GM21786 (cell line): ENCODE data around the gene NAA50.

ENCODE experiments used
- ATAC-seq: cut with Tn5 transposase; IDR thresholded peaks from one replicate; pipeline ENCODE4 v1.9.1; 2021; ENCODE audit not compliant: unreplicated experiment

Gene NAA50

GRCh38 chr3:113743006-113743630, 2.9 kb downstream of the NAA50 start:
- ATAC-seq: no peak

- ATAC-seq: no peak
These were observed 4.4 kb downstream of the NAA50 start for GRCh38 chr3:113741620-113742019.

GRCh38 chr3:113741086-113741485, 5.0 kb downstream of the NAA50 start:
- no peak for ATAC-seq

- ATAC-seq: peak; percentile 80
These were observed 9.4 kb downstream of the NAA50 start for GRCh38 chr3:113736548-113737089.

DNA sequence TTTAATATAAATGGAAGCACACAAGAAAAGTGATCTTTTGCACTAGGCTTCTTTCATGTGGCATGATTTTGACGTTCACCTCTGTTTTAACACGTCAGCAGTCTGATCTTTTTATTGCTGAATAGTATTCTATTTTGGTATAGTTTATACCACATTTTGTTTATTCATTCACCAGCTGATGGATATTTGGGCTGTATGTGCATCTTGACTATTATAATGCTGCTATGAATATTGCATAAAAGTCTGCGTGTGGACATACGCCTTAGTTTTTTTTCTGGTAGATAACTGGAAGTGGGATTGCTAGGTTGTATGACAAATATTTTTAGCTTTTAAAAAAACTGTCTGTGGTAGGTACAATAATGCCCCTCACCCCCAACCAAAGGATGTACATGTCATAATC, 14.4 kb downstream of the NAA50 start:
- no peak for ATAC-seq

GRCh38 chr3:113730550-113730949, 15.5 kb downstream of the NAA50 start:
- ATAC-seq: no peak

DNA sequence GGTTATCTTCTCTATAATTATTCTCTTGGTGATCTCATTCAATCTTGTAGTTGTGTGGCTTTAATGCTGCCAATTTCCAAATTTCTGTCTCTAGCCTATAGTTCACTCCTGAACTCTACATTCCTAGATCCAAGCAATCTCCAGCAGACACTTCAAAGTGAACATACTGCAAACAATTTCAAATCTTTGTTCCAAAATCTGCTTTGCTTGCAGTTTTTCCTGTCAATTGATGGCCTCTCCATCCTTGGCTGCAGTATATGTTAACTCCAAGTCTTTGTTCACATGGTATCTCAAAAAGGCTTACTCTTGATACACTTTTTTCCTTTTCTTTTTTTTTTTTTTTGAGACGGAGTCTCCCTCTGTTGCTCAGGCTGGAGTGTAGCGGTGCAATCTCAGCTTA, 17.4 kb downstream of the NAA50 start:
- no peak for ATAC-seq

DNA sequence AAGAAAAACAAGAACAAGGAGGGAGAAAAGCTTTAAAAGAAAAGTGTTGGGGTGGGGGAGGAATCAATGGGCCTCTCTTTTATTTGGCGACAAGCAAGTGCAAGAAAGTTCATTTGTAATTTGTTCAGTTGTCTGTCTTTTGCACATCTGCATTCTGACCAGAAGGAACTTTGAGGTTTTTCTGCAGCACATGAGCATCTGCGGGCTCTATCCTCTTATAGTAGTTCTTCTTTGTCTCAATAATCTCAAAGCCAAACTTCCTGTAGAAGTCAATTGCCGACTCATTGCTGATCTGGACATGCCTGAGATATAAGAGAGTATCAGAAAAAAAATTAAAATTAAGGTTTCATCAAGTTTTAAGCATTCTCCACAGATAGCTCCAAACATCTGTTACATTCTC, 24.4 kb downstream of the NAA50 start:
- ATAC-seq: no peak

- no peak for ATAC-seq
These were observed 26.3 kb downstream of the NAA50 start for GRCh38 chr3:113719758-113720157.

GRCh38 chr3:113719294-113719693, 26.8 kb downstream of the NAA50 start:
- ATAC-seq: no peak

- ATAC-seq: no peak
These were observed 28.2 kb downstream of the NAA50 start for GRCh38 chr3:113717818-113718217.

- ATAC-seq: no peak
These were observed 28.7 kb downstream of the NAA50 start for GRCh38 chr3:113717308-113717707.

DNA sequence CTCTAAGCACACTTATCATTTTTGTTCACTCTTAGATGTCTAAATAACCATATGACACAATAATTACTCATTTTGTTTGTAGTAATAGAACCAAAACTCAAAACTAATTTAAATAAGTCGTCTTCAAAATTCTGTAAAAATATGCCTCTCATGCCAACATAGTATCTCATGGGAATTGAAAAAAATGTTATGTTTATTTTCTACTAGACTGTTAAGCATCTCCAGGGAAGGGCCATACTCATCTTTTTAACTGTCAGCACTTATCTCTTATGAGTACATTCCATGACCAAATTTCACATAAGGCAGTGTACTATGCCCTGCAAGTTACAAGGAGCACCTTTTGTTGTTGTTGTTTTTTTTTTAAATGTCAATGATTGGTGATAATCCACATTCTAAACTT, 31.3 kb downstream of the NAA50 start:
- ATAC-seq: no peak

GRCh38 chr3:113712129-113712528, 33.9 kb downstream of the NAA50 start:
- peak; percentile 50 for ATAC-seq

DNA sequence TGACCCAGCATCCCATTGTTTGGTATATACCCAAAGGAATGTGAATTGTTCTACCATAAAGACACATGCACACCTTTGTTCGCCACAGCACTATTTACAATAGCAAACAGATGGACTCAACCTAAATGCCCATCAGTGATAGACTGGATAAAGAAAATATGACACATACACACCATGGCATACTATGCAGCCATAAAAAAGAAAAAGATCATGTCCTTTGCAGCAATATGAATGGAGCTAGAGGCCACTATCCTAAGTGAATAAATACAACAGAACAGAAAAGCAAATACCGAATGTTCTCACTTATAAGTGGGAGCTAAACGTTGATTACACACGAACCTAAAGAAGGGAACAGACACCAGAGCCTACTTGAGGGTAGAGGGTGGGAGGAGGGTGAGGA, 38.2 kb downstream of the NAA50 start:
- no peak for ATAC-seq

GRCh38 chr3:113698956-113699355, 47.1 kb downstream of the NAA50 start:
- no peak for ATAC-seq

DNA sequence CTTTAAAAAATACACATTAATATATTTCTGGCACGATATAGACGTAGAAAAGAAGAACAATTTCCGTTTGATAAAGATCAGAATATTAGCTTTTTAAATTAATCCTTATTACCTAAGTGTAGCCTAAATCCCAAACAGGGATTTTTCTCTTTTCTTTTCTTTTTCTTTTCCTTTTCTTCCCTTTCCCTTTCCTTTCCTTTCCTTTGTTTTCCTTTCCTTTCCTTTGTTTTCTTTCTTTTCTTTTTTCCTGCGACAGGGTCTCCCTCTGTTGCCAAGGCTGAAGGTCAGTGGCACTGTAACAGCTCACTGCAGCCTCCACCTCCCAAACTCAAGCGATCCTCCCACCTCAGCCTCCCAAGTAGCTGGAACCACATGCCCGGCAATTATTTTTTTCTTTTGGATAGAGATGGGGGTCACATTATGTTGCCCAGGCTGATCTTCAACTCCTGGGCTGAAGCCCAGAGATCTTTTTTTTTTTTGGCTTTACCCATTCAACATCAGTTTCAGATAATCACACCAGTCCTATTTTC, 47.8 kb downstream of the NAA50 start:
- ATAC-seq: no peak

DNA sequence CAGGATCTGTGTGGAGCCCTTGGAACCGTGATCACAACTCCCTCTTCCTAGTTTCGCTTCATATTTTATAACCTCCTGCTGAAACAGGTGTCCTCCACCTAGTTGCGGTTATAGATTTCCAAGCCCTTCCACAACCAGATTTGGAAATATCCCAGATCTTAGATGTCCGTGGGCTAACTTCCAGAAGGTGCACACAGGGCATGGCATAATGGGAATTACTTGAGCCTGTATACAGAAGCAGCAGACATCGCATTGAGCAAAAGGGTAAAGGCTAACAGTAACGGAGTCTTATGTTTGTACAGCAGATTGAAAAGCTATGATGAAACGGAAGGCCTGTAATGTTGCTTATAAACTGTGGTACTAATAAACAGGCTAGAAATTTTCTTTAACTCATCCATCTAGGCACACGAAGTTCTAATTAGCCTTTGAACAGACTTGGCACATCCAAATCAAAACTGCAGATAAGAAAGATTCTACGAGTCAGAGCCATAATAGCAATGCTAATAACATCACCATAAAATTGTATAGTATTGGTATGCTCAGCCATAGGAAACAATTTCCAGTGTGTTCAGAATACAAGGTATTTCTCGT, 48.5 kb downstream of the NAA50 start:
- ATAC-seq: no peak

DNA sequence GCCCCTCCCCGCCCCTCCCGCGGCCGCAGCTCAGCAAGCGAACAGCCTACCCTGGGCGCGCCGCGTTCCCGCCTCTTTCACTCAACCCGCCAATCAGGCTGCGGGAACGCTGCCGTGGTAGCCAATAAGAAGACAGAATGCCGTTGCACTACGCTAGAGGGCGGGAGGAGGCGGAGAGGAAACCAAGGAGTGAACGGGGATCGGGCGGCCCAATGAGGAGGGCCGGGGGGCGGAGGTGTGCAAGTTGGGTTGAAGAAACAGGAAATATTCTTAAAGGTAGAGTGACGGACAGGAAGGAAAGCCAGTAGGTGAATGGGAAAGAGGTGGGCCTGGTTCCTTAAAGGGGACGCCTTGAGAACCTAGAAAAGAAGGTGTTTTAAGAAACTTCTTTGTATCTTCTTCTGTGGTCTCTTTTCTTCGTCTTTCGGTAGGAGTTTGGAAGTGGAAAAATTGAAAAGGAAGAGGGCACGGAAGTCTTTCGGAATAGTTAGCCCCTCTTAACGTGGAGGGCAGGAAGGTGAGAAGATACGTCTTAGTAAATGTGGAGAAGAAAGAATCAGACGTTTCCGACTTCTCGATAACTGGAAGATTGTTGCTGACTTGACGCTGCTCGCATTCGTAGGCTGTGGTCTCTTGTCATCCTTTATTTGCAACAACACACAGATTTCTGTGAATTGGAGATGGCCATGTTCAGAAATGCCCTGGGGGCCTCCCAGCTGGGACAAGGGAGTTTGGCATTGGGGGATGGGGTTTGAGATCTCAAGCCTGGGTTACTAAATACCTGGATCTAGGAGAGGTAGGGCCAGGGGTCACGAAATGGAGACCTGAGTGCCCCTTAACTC, 49.2 kb downstream of the NAA50 start:
- peak; percentile 95 for ATAC-seq

DNA sequence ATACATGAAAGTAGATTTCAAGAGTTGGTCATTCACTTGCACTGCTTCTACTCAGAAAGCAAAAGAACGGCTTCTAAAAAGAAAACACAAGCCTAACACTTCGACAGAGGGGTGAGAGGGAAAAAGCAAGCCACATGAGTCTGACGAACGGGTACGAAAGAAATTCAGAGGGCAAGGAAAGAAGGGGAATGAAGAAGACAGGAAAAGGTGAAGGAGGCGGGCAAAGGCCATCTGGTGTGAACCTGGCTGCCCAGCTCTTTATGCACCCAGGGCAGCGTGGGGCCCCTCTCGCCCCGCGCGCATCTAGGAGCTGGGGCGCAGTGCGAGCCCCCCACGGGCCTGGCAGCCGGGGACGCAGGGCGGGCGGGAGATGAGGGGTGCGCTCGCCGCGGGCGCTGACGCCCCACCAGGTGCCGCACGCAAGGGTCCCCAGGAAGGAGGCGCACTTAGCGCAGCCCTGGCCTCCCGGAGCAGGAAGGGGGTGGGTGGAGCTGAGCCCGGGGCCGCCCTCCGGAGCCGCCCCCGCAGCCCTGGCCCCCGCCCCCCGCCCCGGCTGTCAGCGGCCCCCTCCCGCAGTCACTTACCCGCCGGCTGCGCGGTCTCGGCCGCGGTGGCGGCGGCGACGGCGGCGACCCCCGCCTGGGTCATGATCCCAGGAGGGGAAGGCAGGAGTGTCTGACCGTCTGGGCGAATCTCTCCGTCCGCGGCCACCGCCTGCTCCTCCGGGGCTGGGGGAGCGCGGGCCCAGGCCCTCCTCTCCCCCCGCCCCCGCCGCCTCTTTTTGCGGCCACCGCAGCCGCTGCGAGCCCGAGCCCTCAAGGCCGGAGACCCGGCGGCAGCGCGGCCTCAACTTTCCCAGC, 50.0 kb downstream of the NAA50 start, which contains the start of gene USF3:
Gene USF3 (minus strand): TSS at position 857 of the 860 bp plus-strand sequence. CDS start 21,764 bp downstream, outside the sequence.
- ATAC-seq: peak; percentile 59

GRCh38 chr3:113695431-113695785, 50.6 kb downstream of the NAA50 start:
- ATAC-seq: no peak
